K562 (cell line): Measurements from ENCODE around the gene KLHL18. TPM values are rescaled to one million over a fixed set of nuclear protein-coding genes. Genes with fewer than 3 reads are reported as not detected.
A peak's percentile ranks its signal among the peaks of the same experiment; 100 is the strongest.

Experiments
- BHLHE40 ChIP-seq: IDR thresholded peaks from 2 replicates; pipeline ENCODE4 v1.6.1; 2011; ENCODE audit warnings: low read length, improper control_type of control experiment
- DMBX1 ChIP-seq: fragments of 250-450 bp; sonication (Bioruptor Pico); IDR thresholded peaks from 2 replicates; pipeline ENCODE4 v1.8.0; 2022; ENCODE audit warnings: inconsistent platforms, mild to moderate bottlenecking, moderate library complexity, borderline replicate concordance
- E2F8 ChIP-seq: fragments of 450-650 bp; IDR thresholded peaks from 2 replicates; pipeline ENCODE4 v1.7.1; 2018; ENCODE audit warnings: mild to moderate bottlenecking, low read depth; ENCODE audit not compliant: partially characterized antibody
- MAX ChIP-seq: sonication (generic); formaldehyde crosslinking; IDR thresholded peaks from 2 replicates; pipeline ENCODE4 v1.9.0; 2022; ENCODE audit warnings: mild to moderate bottlenecking, missing genetic modification reagents
- NBN ChIP-seq: fragments of 450-650 bp; IDR thresholded peaks from 2 replicates; pipeline ENCODE4 v1.6.1; 2016; ENCODE audit warnings: low read depth, mild to moderate bottlenecking
- PBX2 ChIP-seq, 2 experiments: IDR thresholded peaks in 1 of 2; conservative IDR thresholded peaks in 1 of 2; 2 replicates each; pipeline ENCODE4 v1.6.1; 2016; ENCODE audit warnings: low read depth in 2 of 2, mild to moderate bottlenecking in 1 of 2, missing compliant biosample characterization in 1 of 2, missing genetic modification characterization in 1 of 2, moderate library complexity in 1 of 2
- PTBP1 ChIP-seq: fragments of 200-400 bp; formaldehyde crosslinking; IDR thresholded peaks from 2 replicates; pipeline ENCODE4 v1.6.1; 2017; ENCODE audit warnings: low read depth, low read length
- SUPT5H ChIP-seq: fragments of 450-650 bp; IDR thresholded peaks from 2 replicates; pipeline ENCODE4 v1.6.1; 2016
- TFAM ChIP-seq: fragments of 250-450 bp; sonication (Bioruptor Pico); conservative IDR thresholded peaks from 2 replicates; pipeline ENCODE4 v1.5.0; 2021; ENCODE audit warnings: mild to moderate bottlenecking, moderate library complexity
- ZFP91 ChIP-seq: sonication (generic); formaldehyde crosslinking; IDR thresholded peaks from 2 replicates; pipeline ENCODE4 v1.8.0; 2022; ENCODE audit warnings: mild to moderate bottlenecking, missing genetic modification reagents
- ZNF146 ChIP-seq: IDR thresholded peaks from one replicate; pipeline ENCODE4 v1.6.1; 2018; ENCODE audit warnings: missing compliant biosample characterization; ENCODE audit not compliant: unreplicated experiment
- ZNF280B ChIP-seq: fragments of 250-450 bp; sonication (Bioruptor Pico); IDR thresholded peaks from 2 replicates; pipeline ENCODE4 v1.5.1; 2021; ENCODE audit warnings: mild to moderate bottlenecking
- ZNF668 ChIP-seq: fragments of 250-450 bp; sonication (Bioruptor Pico); IDR thresholded peaks from 2 replicates; pipeline ENCODE4 v1.8.0; 2022; ENCODE audit warnings: mild to moderate bottlenecking, inconsistent platforms
- ZNF75A ChIP-seq: fragments of 450-650 bp; formaldehyde crosslinking; IDR thresholded peaks from 2 replicates; pipeline ENCODE4 v1.4.0; 2020; ENCODE audit warnings: mild to moderate bottlenecking
- polyA plus RNA-seq, 8 experiments: library from polyadenylated mRNA; depleted of rRNA in 4 of 8; stranded (reverse) in 5 of 8; unstranded in 3 of 8; fragments of >200 nt; fragmentation: Nextera tagmentation in 2 of 8; fragmentation: Illumina TruSeq in 1 of 8; extraction: Ambion mirVana in 2 of 8; extraction: Trizol in 1 of 8; gene quantifications; 2 replicates each; pipeline versions ENCODE4 v1.2.1 to v1.2.3, GENCODE V29; 2011 to 2014; ENCODE audit warnings: inconsistent platforms in 1 of 8, missing spikeins in 1 of 8
- total RNA-seq, 7 experiments: library from RNA; depleted of rRNA in 6 of 7; stranded (reverse); fragments of >200 nt in 6 of 7; fragmentation: Illumina TruSeq in 2 of 7; extraction: Trizol in 2 of 7; gene quantifications; 2 replicates each; pipeline versions ENCODE4 v1.2.1 to v1.2.3, GENCODE V29; 2011 to 2021; ENCODE audit warnings: low replicate concordance in 1 of 7

Gene KLHL18
- total and polyA plus RNA-seq, 9 of the 15 experiments (the other 6 are each of a cell fraction or from before 2014, with no cell fraction given): 26.7 to 97.5 (median 48.7) TPM

- TF ChIP-seq E2F8 (peak; percentile 99), DMBX1 (no peak), ZNF146 (CRISPR knock-in tag) (no peak), ZNF75A (no peak), ZFP91 (0 out of 2 replicates have a peak, but pooled peaks have one; percentile 19), MAX (CRISPR knock-in tag) (peak; percentile 98), TFAM (no peak), PTBP1 (0 out of 2 replicates have a peak, but pooled peaks have one; percentile 18), PBX2 (CRISPR knock-in tag; IDR thresholded peaks at IDR 0.05; ENCODE audit: low read depth) (no peak), PBX2 (tag; conservative IDR thresholded peaks at IDR 0.05; ENCODE audit: low read depth) (no peak), BHLHE40 (peak; percentile 67; the same call in 1 of the 2 replicates), ZNF668 (CRISPR knock-in tag) (no peak), SUPT5H (peak; percentile 95), NBN (peak; percentile 67), ZNF280B (CRISPR knock-in tag) (no peak)
These were observed at the start of gene KLHL18, which contains the start of gene KIF9 (continued) for GRCh38 chr3:47282424-47283192.
